HepG2 (cell line): ENCODE results near the gene NFXL1. TPM values are rescaled to one million over a fixed set of nuclear protein-coding genes. Genes with fewer than 3 reads are reported as not detected.

ENCODE experiments used
- ELF4 ChIP-seq: sonication (generic); formaldehyde crosslinking; IDR thresholded peaks from 2 replicates; pipeline ENCODE4 v1.5.0; 2020; ENCODE audit warnings: missing genetic modification reagents, mild to moderate bottlenecking, moderate library complexity, borderline replicate concordance
- NFAT5 ChIP-seq: sonication (generic); formaldehyde crosslinking; IDR thresholded peaks from 2 replicates; pipeline ENCODE4 v1.4.0; 2020; ENCODE audit warnings: missing genetic modification reagents
- TOE1 ChIP-seq: sonication (generic); formaldehyde crosslinking; IDR thresholded peaks from 2 replicates; pipeline ENCODE4 v1.4.0; 2020; ENCODE audit warnings: mild to moderate bottlenecking, missing genetic modification reagents
- ZBTB10 ChIP-seq: sonication (generic); formaldehyde crosslinking; IDR thresholded peaks from 2 replicates; pipeline ENCODE4 v1.4.0; 2020; ENCODE audit warnings: missing genetic modification reagents, borderline replicate concordance
- ZBTB49 ChIP-seq: sonication (generic); formaldehyde crosslinking; IDR thresholded peaks from 2 replicates; pipeline ENCODE4 v1.4.0; 2020; ENCODE audit warnings: missing genetic modification reagents, borderline replicate concordance
- ZNF577 ChIP-seq: sonication (generic); formaldehyde crosslinking; IDR thresholded peaks from 2 replicates; pipeline ENCODE4 v1.4.0; 2020; ENCODE audit warnings: mild to moderate bottlenecking, low read depth, missing genetic modification reagents, borderline replicate concordance
- ZNF646 ChIP-seq: sonication (generic); formaldehyde crosslinking; IDR thresholded peaks from 2 replicates; pipeline ENCODE4 v1.9.0; 2021; ENCODE audit warnings: mild to moderate bottlenecking, missing genetic modification reagents
- polyA plus RNA-seq, 8 experiments: library from polyadenylated mRNA; depleted of rRNA in 3 of 8; stranded (reverse) in 7 of 8; unstranded in 1 of 8; fragments of >200 nt; fragmentation: Illumina TruSeq in 4 of 8; extraction: Trizol in 4 of 8; gene quantifications; 2 replicates each; pipeline versions ENCODE4 v1.2.1 to v1.2.3, GENCODE V29; 2011 to 2016; ENCODE audit warnings: low read depth in 4 of 8, missing spikeins in 1 of 8, mixed read lengths in 1 of 8; ENCODE audit not compliant: insufficient read depth in 1 of 8
- total RNA-seq, 5 experiments: library from RNA; depleted of rRNA; stranded (reverse); fragments of >200 nt; fragmentation: Illumina TruSeq; extraction: Trizol; gene quantifications; 2 replicates each; pipeline ENCODE4 v1.2.3, GENCODE V29; 2016; ENCODE audit warnings: low read depth in 1 of 5

Gene NFXL1
- total and polyA plus RNA-seq, 2 of the 13 experiments (the other 11 are each of a cell fraction or from before 2014, with no cell fraction given), result 12.0 to 18.6 TPM

- TF ChIP-seq ZBTB10 (CRISPR knock-in tag), result no peak
- no peak for TF ChIP-seq TOE1
- no peak for TF ChIP-seq ZNF577 (CRISPR knock-in tag)
- TF ChIP-seq ZBTB49 (CRISPR knock-in tag), result no peak
- no peak for TF ChIP-seq ELF4 (CRISPR knock-in tag)
- TF ChIP-seq ZNF646 (CRISPR knock-in tag), result no peak
- TF ChIP-seq NFAT5 (CRISPR knock-in tag), result no peak
Observed at GRCh38 chr4:47838445-47838844, 75.9 kb downstream of the NFXL1 start (continued).
